HG03097 (cell line): ENCODE measurements around the gene IPO4.
"Not testable (repeated sequence)": the region's sequence is repeated elsewhere in the genome, so short reads cannot be mapped to it uniquely, and the experiment has no call there.

Experiments
- ATAC-seq: cut with Tn5 transposase; IDR thresholded peaks from one replicate; pipeline ENCODE4 v1.9.1; 2021; ENCODE audit not compliant: unreplicated experiment, low FRiP score

Gene IPO4

GRCh38 chr14:24216345-24216699 is 27.7 kb upstream of the IPO4 start:
- no peak for ATAC-seq

GRCh38 chr14:24215495-24216344 is 27.1 kb upstream of the IPO4 start, which contains the start of gene MDP1:
MDP1 (minus strand) TSS chr14:24216066; CDS start chr14:24215955, 111 bp downstream.
- ATAC-seq, result peak; percentile 66

GRCh38 chr14:24213866-24214662 is 25.4 kb upstream of the IPO4 start:
- ATAC-seq, result no peak

- ATAC-seq, result peak; percentile 70
Observed at GRCh38 chr14:24212924-24213865, 24.6 kb upstream of the IPO4 start, which contains the start of gene CHMP4A. CHMP4A (minus strand) TSS chr14:24213488; CDS start chr14:24213439, 49 bp downstream.

- ATAC-seq, result no peak
Observed at GRCh38 chr14:24211311-24211710, 22.7 kb upstream of the IPO4 start.

- ATAC-seq, result no peak
Observed at GRCh38 chr14:24207625-24208024, 19.0 kb upstream of the IPO4 start.

- ATAC-seq, result no peak
Observed at GRCh38 chr14:24207104-24207551, 18.5 kb upstream of the IPO4 start.

GRCh38 chr14:24206260-24207103 is 17.9 kb upstream of the IPO4 start:
- no peak for ATAC-seq

- ATAC-seq, result no peak
Observed at GRCh38 chr14:24204163-24205146, 15.8 kb upstream of the IPO4 start.

- not testable (repeated sequence) for ATAC-seq
Observed at GRCh38 chr14:24203249-24203886, 14.8 kb upstream of the IPO4 start.

GRCh38 chr14:24202538-24202937 is 13.9 kb upstream of the IPO4 start:
- ATAC-seq, result not testable (repeated sequence)

GRCh38 chr14:24198814-24199524 is 10.4 kb upstream of the IPO4 start:
- ATAC-seq, result no peak

- ATAC-seq, result no peak
Observed at GRCh38 chr14:24197056-24197450, 8.4 kb upstream of the IPO4 start.

GRCh38 chr14:24196071-24197055 is 7.7 kb upstream of the IPO4 start:
- ATAC-seq, result no peak

- peak; percentile 76 for ATAC-seq
Observed at GRCh38 chr14:24195186-24196070, 6.8 kb upstream of the IPO4 start, which contains the start of gene TM9SF1. TM9SF1 (minus strand) TSS chr14:24195441; CDS start chr14:24195019, 422 bp downstream.
